ENCODE data around the gene PCSK1N.

Gene PCSK1N

GRCh38 chrX:48789366-48790220 lies 45.8 kb downstream of the PCSK1N start:
- DNase-seq (ENCODE audit: low read depth), result no peak

DNA sequence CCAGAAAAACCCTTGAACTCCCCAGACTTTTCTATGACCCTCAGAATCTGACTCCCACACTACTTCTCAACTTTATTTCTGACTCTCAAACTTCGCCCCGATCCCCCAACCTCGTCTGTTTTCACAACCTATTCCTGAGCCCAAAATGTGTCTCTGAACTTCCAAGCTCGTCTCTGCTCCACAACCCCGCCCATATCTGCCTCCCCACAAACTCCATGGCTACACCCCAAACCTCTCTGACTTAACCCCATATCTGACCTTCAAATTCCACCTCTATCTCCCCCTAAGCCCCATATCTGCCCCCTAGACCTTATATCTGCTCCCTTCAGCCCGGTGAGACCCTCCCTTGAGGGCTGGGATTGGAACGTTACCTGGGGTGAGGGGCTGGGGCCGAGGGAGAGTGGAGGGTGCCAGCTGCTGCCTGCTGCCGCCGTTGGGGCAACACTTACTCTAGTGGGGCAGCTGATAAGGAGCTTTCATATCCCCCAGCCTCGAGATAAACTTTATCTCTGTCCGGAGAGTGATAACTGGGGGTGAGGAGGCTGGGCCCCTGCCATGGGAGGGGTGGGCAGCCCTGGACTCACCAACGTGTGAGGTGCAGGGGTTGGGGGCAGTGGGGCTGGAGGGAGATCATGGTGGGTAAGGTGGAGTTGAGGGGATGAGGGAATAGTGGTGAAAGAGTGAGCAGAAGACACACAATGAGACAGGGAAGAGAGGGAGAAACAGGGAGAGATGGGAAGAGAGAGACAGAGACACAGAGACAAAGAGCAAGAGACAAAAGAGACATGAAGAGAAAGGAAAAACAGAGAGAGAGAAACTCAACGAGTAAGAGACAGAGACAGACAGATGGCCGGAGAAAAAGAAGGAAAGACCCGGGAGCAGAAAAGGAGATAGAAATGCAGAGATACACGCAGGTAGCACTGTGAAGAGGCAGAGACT lies 47.6 kb downstream of the PCSK1N start:
- DNase-seq (ENCODE audit: low read depth), result no peak

GRCh38 chrX:48786825-48787504 lies 48.4 kb downstream of the PCSK1N start:
- no peak for DNase-seq (ENCODE audit: low read depth)

GRCh38 chrX:48786341-48786800 lies 49.0 kb downstream of the PCSK1N start, which contains the start of gene GATA1:
Gene GATA1, plus strand, starts transcription at chrX:48786590. Its CDS starts 4,520 bp downstream, at chrX:48791110.
- DNase-seq (ENCODE audit: low read depth), result no peak

DNA sequence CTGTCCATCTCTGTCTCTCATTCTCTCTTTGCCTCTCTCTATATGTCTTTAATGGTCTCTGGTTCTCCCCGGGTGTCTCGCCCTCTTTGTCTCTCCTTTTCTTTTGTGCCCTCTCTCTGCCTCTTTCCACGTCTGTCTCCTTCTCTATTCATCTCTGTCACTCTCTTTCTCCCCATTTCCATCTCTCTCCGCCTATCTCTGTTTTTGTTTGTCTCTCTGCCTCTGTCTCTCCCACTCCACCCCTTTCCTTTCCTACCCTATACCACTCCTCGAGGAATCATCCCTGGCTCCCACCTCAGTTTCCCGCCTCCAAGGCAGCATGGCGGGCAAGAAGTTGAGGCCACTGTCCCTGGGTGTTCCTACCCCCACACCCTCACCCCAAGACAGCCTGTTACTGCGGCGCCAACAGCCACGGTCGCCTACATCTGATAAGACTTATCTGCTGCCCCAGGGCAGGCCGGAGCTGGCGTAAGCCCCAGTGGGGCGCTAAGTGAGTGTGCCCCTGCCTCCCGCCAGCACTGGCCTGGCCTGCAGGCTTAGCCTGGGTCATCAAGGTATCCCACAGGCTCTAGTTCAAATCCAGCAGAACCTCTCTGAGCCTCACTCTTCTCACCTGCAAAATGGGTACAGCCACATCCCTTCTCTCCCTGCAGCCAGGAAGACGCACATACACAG lies 49.7 kb downstream of the PCSK1N start:
- DNase-seq (ENCODE audit: low read depth), result no peak

DNA sequence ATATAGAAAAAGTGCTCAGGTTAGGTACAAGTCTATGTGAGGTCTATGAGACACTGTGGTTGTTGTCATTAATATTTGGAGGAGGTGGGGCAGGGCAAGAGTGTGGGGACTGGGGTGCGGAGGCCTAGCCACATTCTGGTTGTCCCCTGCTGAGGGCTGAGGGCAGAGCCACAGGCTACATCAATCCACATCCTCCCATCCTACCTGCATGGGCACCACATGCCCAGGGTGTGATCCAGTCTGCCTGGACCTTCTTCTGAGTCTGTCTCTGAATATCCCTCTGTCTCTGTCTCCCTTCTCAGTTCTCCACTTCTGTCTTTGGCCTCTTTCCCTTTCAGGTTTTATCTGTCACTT lies 50.2 kb downstream of the PCSK1N start:
- DNase-seq (ENCODE audit: low read depth), result no peak

DNA sequence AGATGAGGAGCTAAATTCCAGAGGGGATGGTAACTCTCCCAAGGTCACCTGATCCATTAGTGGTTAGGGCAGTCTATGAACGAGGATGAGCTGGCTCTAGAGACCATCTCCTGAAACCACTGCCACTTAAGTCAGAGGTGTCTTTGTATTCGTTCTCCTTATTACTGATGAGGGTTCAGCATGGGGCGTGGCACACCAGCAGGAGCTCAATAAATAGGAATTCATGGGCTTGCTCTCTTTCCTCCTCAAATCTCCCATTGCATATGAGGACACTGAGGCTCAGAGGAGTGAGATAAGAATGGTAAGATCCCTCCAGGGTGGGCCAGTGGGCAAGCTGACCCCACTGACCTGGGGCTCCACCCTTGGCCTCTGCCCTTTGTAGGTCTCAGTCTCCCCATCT lies 50.7 kb downstream of the PCSK1N start:
- no peak for DNase-seq (ENCODE audit: low read depth)

DNA sequence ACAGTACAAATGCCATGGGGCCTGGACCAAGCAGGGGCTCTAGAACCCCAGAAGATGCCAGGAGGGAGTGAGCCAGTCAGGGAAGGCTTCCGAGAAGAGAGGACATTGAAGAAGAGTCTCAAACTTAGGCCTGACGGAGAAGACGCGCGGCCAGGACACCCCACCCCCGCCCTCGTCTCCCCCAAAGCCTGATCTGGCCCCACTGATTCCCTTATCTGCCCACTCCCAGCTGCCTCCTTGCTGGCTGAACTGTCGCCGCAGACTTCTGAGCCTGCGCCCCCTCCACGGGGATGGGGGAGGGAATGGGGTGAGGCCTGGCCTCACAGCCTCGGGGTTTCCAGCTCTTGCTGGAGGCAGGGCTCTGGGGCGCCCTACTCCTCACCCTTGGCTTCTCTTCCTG lies 52.6 kb downstream of the PCSK1N start:
- no peak for DNase-seq (ENCODE audit: low read depth)

GRCh38 chrX:48782216-48782615 lies 53.2 kb downstream of the PCSK1N start:
- no peak for DNase-seq (ENCODE audit: low read depth)

- DNase-seq (ENCODE audit: low read depth), result no peak
These were observed 53.7 kb downstream of the PCSK1N start for GRCh38 chrX:48781705-48782104.

Data from EH (cell line).